DOHH2 (cell line): ENCODE data around the gene ZNF608.

Experiments
- CTCF ChIP-seq: fragments of 200-600 bp; sonication (generic); IDR thresholded peaks from one replicate; pipeline ENCODE4 v1.5.1; 2014; ENCODE audit warnings: antibody characterized with exemption, mild to moderate bottlenecking, low read depth, low read length; ENCODE audit not compliant: poor library complexity, severe bottlenecking
- EZH2phosphoT487 ChIP-seq: fragments of 200-600 bp; sonication (generic); IDR thresholded peaks from 2 replicates; pipeline ENCODE4 v1.6.1; 2017; ENCODE audit warnings: borderline replicate concordance, mild to moderate bottlenecking, antibody characterized with exemption, low read length, moderate library complexity, mixed read lengths

- TF ChIP-seq CTCF (no peak), EZH2phosphoT487 (no peak)
Observed at GRCh38 chr5:124782262-124782661, 35.8 kb upstream of the ZNF608 start.
